Kidney epithelial cell (primary cell): ENCODE measurements around the gene BTBD18. TPM values are rescaled to one million over a fixed set of nuclear protein-coding genes. Genes with fewer than 3 reads are reported as not detected.

Experiments used
- DNase-seq: peaks from one replicate; pipeline ENCODE4 v3.0.0-alpha.2; 2010; ENCODE audit warnings: low read depth
- H3K27me3 ChIP-seq: 2 replicates; pipeline ENCODE4 v1.6.0; 2011; ENCODE audit warnings: low read length; ENCODE audit not compliant: control insufficient read depth, insufficient read depth
- H3K36me3 ChIP-seq: 2 replicates; pipeline ENCODE4 v1.5.1; 2011; ENCODE audit warnings: low read length; ENCODE audit not compliant: control insufficient read depth, insufficient read depth
- H3K4me3 ChIP-seq: 2 replicates; pipeline ENCODE4 v1.5.1; 2011; ENCODE audit warnings: low read depth, mild to moderate bottlenecking, control low read depth, low read length
- CTCF ChIP-seq: IDR thresholded peaks from 2 replicates; pipeline ENCODE4 v1.5.1; 2011; ENCODE audit warnings: mild to moderate bottlenecking, moderate library complexity, low read length, control low read depth, inconsistent platforms; ENCODE audit not compliant: insufficient read depth, poor library complexity, severe bottlenecking
- total RNA-seq: library from RNA; depleted of rRNA; stranded (reverse); fragments of >200 nt; gene quantifications from 2 replicates; pipeline ENCODE4 v1.2.3, GENCODE V29; 2015

The BTBD18 gene
- total RNA-seq, 1 donor from 2014 or later, result not detected

GRCh38 chr11:57772562-57772961, 20.9 kb upstream of the BTBD18 start:
- no peak for TF ChIP-seq CTCF
- DNase-seq, result no peak
- H3K36me3 ChIP-seq, result no peaks in the 10 kb centered on the region
- no peaks in the 10 kb centered on the region for H3K27me3 ChIP-seq
- H3K4me3 ChIP-seq, result no peak overlapping the region

- Histone ChIP-seq H3K36me3 (no peaks in the 10 kb centered on the region), H3K27me3 (no peaks in the 10 kb centered on the region), H3K4me3 (no peak overlapping the region)
- DNase-seq, result no peak
- no peak for TF ChIP-seq CTCF
These were observed 19.7 kb upstream of the BTBD18 start for GRCh38 chr11:57771365-57771764.

- Histone ChIP-seq H3K27me3 (no peaks in the 10 kb centered on the region), H3K4me3 (no peak overlapping the region), H3K36me3 (no peaks in the 10 kb centered on the region)
- no peak for TF ChIP-seq CTCF
- DNase-seq, result no peak
These were observed 19.2 kb upstream of the BTBD18 start for GRCh38 chr11:57770793-57771192.

- Histone ChIP-seq H3K36me3 (no peaks in the 10 kb centered on the region), H3K27me3 (no peaks in the 10 kb centered on the region), H3K4me3 (peak overlapping the region; percentile 75)
- no peak for DNase-seq
- TF ChIP-seq CTCF, result no peak
These were observed 13.4 kb upstream of the BTBD18 start for GRCh38 chr11:57764972-57765371.

- TF ChIP-seq CTCF, result no peak
- no peak for DNase-seq
- Histone ChIP-seq H3K4me3 (peak overlapping the region; percentile 75), H3K27me3 (no peaks in the 10 kb centered on the region), H3K36me3 (no peaks in the 10 kb centered on the region)
These were observed 12.9 kb upstream of the BTBD18 start for GRCh38 chr11:57764566-57764965.

- no peak for DNase-seq
- Histone ChIP-seq H3K27me3 (no peaks in the 10 kb centered on the region), H3K36me3 (no peaks in the 10 kb centered on the region), H3K4me3 (peak overlapping the region; percentile 75)
- no peak for TF ChIP-seq CTCF
These were observed 12.4 kb upstream of the BTBD18 start for GRCh38 chr11:57764021-57764420.
